Measurements from ENCODE around the gene CSTB. TPM values are rescaled to one million over a fixed set of nuclear protein-coding genes. Genes with fewer than 3 reads are reported as not detected.

The CSTB gene
- total RNA-seq, 1 experiment from 2014 or later: 40.7 TPM

DNA sequence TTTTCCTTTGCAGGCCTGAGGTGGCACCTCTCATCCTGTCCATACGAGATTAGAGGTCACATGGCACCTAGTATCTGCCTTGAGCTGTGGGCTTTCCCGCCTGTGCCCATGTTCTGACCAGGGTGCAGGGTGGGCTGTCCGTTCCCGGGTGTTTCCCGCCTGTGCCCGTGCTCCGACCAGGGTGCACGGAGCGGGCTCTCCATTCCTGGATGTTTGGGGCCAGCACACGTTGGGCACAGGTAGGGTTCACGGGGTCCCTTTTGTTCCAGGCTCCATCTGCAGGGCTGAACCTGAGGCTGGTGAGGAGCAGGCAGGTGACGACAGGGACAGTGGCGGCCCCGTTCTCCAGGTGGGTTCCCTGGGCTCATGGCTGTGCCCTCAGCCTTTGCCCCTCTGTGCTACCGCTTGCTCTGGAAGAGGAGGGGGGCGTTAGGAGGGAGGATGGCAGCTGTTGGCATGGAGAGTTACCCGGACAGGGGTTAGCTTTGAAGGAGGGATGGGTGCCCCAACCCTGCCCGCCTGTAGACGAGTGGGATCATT, 23.3 kb upstream of the CSTB start:
- no peaks in the 10 kb centered on the region for H3K27me3 ChIP-seq (ENCODE audit: insufficient read depth, low read length)
- no peak overlapping the region for H3K4ac ChIP-seq (ENCODE audit: low read depth, low read length)
- no peak overlapping the region for H3K4me2 ChIP-seq (ENCODE audit: insufficient read depth, insufficient read length, low read length)
- no peak overlapping the region for H3K23ac ChIP-seq (ENCODE audit: insufficient read length, low read depth, low read length)
- no peak overlapping the region for H2BK120ac ChIP-seq (ENCODE audit: low read depth, low read length, poor library complexity, severe bottlenecking)
- Mint-ChIP-seq H3K4me3 (no peak overlapping the region), H3K9me3 (no peaks in the 10 kb centered on the region), H3K27me3 (ENCODE audit: low read depth) (no peaks in the 10 kb centered on the region), H3K27ac (no peak overlapping the region), H3K4me1 (no peaks in the 10 kb centered on the region), H3K36me3 (ENCODE audit: insufficient read depth in 1 of 3, low read depth in 3 of 3) (peaks cover 69 to 98% (median 95%) of the 10 kb centered on the region in 3 experiments)
- whole genome bisulfite sequencing (ENCODE audit: extremely low coverage, insufficient read length, low lambda C conversion rate): no CpG with 5 or more reads among the region's 19 CpGs
- no peak overlapping the region for H4K5ac ChIP-seq (ENCODE audit: insufficient read length, low read depth, low read length)
- H3K79me1 ChIP-seq (ENCODE audit: insufficient read depth, low read depth, low read length, poor library complexity, severe bottlenecking): no peaks in the 10 kb centered on the region
- no peak overlapping the region for H2BK15ac ChIP-seq (ENCODE audit: low read depth, low read length)
- H3T11ph ChIP-seq (ENCODE audit: low read length): no peak overlapping the region
- H3K27ac ChIP-seq (ENCODE audit: insufficient read length, low read depth, low read length): no peak overlapping the region
- H4K20me1 ChIP-seq (ENCODE audit: control insufficient read depth, insufficient read depth, insufficient read length): no peaks in the 10 kb centered on the region
- no peaks in the 10 kb centered on the region for H3K4me1 ChIP-seq (ENCODE audit: insufficient read depth, low read length)
- H2AK5ac ChIP-seq (ENCODE audit: insufficient read length, low read length): no peak overlapping the region
- no peak overlapping the region for H2BK20ac ChIP-seq (ENCODE audit: low read depth, low read length, poor library complexity, severe bottlenecking)
- no peak overlapping the region for H2BK12ac ChIP-seq (ENCODE audit: insufficient read length, low read depth, low read length)
- no peaks in the 10 kb centered on the region for H3K23me2 ChIP-seq (ENCODE audit: insufficient read length, low read depth, low read length, poor library complexity, severe bottlenecking)
- no peak overlapping the region for H4K91ac ChIP-seq (ENCODE audit: insufficient read length, low read depth, low read length)
- TF ChIP-seq, protein P1, sequence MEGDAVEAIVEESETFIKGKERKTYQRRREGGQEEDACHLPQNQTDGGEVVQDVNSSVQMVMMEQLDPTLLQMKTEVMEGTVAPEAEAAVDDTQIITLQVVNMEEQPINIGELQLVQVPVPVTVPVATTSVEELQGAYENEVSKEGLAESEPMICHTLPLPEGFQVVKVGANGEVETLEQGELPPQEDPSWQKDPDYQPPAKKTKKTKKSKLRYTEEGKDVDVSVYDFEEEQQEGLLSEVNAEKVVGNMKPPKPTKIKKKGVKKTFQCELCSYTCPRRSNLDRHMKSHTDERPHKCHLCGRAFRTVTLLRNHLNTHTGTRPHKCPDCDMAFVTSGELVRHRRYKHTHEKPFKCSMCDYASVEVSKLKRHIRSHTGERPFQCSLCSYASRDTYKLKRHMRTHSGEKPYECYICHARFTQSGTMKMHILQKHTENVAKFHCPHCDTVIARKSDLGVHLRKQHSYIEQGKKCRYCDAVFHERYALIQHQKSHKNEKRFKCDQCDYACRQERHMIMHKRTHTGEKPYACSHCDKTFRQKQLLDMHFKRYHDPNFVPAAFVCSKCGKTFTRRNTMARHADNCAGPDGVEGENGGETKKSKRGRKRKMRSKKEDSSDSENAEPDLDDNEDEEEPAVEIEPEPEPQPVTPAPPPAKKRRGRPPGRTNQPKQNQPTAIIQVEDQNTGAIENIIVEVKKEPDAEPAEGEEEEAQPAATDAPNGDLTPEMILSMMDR (conservative IDR thresholded peaks at IDR 0.05): no peak
- H3K79me2 ChIP-seq (ENCODE audit: insufficient read depth, low read length): no peaks in the 10 kb centered on the region; the same call in 1 of the 2 replicates
- H3K18ac ChIP-seq (ENCODE audit: insufficient read length, low read depth, low read length): no peak overlapping the region
- H3K9me3 ChIP-seq (ENCODE audit: control insufficient read depth, low read depth, low read length): no peaks in the 10 kb centered on the region
- no peak overlapping the region for H3K14ac ChIP-seq (ENCODE audit: insufficient read depth, low read length)
- H2AFZ ChIP-seq (ENCODE audit: low read length): no peak overlapping the region
- no peak overlapping the region for H3K9ac ChIP-seq (ENCODE audit: extremely low read depth, insufficient read length, low read length)
- no peak overlapping the region for H3K56ac ChIP-seq (ENCODE audit: insufficient read length, low read depth, low read length)
- H4K8ac ChIP-seq (replicated peaks; ENCODE audit: insufficient read length, low read depth, low read length): no peak overlapping the region
- DNase-seq: no peak
- no peak overlapping the region for H2BK5ac ChIP-seq (ENCODE audit: insufficient read length, low read length)
